SU-DHL-6 (cell line): ENCODE measurements around the gene EVC.

Source experiments
- EZH2phosphoT487 ChIP-seq: fragments of 200-600 bp; sonication (generic), shearing (Covaris generic); conservative IDR thresholded peaks from 2 replicates; pipeline ENCODE4 v1.6.1; 2018; ENCODE audit warnings: mild to moderate bottlenecking, antibody characterized with exemption, low read length, moderate library complexity, mixed read lengths
- TF ChIP-seq, protein P1 (sequence below): fragments of 200-600 bp; sonication (generic); IDR thresholded peaks from one replicate; pipeline ENCODE4 v1.5.1; 2017; ENCODE audit warnings: antibody characterized with exemption, mild to moderate bottlenecking, low read length, moderate library complexity; ENCODE audit not compliant: insufficient read depth, poor library complexity, severe bottlenecking

DNA sequence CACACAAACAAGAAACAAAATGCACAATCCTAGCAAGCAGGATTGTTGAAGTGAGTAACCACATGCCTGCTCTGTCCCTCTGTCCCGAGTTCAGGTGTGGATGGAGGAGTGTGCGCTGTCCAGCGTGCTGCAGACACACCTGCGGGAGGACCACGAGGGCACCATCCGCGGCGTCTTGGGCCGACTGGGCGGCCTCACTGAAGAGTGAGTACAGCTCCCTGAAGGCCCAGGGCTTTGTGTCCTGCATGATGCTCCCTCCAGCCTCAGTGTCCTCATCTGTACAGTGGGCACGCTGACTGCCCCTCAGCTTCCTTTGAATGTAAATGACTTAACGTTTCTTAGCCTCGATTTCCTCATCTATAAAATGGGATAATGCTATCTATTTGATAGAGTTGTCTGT is 82.5 kb downstream of the EVC start:
- TF ChIP-seq, protein P1, sequence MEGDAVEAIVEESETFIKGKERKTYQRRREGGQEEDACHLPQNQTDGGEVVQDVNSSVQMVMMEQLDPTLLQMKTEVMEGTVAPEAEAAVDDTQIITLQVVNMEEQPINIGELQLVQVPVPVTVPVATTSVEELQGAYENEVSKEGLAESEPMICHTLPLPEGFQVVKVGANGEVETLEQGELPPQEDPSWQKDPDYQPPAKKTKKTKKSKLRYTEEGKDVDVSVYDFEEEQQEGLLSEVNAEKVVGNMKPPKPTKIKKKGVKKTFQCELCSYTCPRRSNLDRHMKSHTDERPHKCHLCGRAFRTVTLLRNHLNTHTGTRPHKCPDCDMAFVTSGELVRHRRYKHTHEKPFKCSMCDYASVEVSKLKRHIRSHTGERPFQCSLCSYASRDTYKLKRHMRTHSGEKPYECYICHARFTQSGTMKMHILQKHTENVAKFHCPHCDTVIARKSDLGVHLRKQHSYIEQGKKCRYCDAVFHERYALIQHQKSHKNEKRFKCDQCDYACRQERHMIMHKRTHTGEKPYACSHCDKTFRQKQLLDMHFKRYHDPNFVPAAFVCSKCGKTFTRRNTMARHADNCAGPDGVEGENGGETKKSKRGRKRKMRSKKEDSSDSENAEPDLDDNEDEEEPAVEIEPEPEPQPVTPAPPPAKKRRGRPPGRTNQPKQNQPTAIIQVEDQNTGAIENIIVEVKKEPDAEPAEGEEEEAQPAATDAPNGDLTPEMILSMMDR, result no peak
- TF ChIP-seq EZH2phosphoT487, result no peak
